ENCODE measurements around the gene OSBPL3.

OSBPL3 gene

DNA sequence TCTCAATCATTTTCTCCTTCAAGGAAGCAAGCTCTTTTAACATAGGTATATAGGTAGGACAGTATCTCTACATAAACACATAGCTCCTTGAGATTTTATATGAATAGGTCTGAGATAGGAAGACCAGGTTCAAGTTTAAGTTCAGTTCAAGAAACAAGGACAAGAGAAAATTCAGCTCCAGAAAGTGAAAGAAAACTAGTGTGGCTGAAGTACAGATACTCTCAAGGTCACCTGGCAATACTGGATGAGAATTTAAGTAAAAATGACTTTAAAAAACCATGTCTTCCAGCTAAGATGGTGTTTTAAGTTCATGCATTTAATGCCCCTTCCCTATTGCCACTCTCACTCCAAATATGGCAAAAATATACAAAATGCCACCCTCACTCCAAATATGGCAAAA, 91.3 kb downstream of the OSBPL3 start:
- DNase-seq: no peak

DNA sequence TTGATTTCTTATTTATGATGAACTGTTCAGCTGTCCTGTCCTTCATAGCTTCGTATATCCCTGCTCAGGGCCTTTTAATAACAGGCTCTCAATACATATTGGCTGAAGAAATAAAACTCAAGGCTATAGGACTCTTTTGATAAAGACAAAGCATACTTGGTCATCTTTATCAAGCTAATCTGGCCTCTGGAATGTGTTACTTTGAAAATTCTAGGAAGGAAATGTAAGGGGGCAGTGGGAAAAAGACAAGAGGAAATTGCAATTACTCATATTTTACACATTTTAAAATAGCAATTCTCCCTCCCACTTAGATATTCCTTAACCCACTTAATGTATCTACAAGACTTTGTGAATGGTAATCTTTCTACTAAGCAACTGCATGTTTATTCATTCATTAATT, 94.3 kb downstream of the OSBPL3 start:
- no peak for DNase-seq

DNA sequence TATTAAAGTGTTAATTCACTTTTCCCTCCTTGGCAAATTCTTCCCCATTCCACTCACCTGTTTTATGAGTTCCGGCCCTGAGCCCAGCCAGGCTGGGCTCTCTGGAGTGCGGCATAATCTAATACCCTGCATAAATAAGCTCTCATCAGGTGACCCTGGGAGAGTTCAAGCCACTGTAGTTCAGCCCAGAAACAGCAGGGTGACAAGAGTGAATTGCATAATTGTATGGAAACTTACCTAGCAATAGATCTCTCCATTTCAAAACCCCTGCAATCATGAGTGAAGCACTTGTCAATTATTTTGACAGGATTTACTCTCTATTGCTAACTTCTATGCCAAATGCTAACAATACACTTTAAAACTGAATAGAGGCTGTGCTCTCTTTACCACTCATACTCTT, 94.7 kb downstream of the OSBPL3 start:
- DNase-seq: no peak

DNA sequence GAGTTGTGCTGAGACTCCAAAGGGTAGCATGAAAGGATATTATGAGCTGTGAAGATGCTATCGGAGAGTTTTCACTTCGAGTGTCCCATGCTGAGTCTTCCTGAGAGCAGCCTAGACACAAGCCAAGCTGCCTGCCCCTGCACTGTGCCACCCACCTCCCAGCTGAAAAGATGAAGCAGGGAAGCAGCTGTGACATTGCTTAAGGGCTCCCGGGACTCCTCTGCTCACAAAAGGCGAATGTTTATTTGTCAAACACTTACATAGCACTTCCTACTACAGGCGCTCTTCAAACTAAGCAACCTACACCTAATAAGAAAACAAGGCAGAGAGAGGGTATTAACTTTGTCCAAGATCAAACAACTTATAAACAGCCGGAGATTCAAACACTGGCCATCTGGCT, 95.6 kb downstream of the OSBPL3 start:
- no peak for DNase-seq

DNA sequence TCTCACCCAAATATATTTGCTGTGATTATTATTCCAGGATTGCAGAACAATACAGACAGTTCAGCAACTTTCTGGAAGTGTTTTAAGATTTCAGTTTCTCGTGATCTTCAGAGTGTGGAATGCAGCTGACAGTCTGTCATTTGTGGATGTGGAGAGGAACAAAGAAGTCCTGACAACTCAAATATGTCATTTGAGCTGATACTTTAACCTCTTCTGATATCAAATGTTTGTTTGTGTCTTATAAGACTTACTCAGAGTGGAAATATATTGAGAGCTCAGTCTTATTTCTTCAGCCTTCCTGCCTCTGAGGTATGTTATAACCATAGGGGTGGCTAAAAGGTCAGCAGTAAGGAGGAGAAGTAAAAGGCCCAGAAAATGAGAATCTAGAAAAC, 96.4 kb downstream of the OSBPL3 start:
- DNase-seq: no peak

DNA sequence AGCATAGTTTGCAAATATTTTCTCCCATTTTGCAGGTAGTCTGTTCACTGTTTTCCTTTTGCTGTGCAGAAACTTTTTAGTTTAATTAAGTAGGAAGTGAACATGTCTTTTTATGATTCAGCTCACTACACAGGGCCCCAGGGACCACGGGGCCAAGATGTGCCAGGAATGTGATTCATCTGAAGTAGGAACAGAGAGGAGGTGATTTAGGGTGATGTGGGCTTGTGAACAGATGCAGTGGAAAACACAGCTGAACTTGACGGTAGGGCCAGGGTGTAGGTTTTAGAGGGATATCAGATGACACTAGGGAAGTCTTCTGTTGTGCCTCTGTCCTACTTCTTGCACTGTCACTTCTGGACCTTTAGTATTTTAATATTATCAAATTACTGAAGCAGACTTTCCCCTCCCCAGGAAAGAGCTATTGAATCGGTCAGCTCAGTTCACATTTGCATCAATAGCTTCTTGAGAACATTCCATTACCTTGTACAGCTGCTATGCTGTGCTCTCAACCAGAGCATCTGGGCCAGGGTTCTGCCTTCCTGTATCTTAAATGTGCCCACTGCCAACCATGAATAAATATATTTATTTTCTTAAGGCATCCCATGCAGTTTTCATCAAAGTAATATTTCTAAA, 96.9 kb downstream of the OSBPL3 start:
- no peak for DNase-seq

DNA sequence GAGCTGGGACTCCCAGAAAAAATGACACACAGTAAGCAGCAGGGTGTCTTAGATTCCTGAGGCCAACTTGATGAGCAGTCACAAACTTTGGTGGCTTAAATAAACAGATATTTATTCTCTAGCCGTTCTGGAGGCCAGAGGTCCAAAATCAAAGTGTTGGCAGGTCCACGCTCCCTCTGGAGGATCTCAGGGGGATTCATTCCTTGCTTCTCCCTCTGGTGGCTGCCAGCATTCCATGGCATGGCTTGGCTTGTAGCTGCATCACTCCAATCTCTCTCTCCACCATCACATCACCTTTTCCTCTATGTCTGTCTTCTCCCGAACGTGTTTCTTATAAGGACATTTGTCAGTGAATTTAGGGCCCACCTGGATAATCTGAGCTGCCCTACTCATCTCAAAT, 98.4 kb downstream of the OSBPL3 start:
- DNase-seq: no peak

DNA sequence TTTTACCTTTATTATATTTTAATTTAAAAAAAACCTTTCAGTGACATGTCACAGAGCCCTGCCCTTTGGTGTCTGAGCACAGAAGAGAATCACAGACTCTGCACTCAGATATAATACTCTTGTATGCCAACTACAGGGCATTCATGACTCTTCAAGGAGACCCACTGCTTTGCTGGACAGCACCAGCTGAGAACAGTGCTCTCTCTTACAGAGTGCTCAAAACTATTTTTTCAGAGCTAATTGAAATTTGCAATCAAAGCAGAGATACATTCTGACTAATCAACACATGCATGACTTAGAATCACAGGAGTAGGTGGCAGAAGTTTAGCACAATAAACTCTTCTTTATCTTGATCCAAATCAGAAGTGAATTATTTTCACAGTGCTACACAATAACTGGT, 99.1 kb downstream of the OSBPL3 start:
- DNase-seq: no peak

DNA sequence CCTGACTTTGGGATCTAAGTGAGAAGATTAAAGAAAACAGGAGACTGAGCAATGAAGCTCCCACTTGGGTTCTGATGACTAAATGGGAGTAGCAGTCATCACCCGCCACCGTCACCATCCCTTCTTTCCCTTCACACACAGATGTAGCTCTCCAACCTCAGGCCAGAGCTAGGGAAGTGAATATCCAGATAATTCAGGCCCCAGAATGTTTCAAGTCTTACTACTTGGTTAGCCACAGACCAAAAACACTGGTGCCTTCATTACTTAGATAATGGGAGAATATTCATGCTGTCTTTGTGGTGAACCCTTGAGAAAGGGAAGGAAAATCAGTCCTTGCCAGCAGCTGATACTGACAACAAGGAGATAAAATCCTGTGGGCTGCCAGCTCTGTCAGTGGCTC, 100.7 kb downstream of the OSBPL3 start:
- DNase-seq: no peak

DNA sequence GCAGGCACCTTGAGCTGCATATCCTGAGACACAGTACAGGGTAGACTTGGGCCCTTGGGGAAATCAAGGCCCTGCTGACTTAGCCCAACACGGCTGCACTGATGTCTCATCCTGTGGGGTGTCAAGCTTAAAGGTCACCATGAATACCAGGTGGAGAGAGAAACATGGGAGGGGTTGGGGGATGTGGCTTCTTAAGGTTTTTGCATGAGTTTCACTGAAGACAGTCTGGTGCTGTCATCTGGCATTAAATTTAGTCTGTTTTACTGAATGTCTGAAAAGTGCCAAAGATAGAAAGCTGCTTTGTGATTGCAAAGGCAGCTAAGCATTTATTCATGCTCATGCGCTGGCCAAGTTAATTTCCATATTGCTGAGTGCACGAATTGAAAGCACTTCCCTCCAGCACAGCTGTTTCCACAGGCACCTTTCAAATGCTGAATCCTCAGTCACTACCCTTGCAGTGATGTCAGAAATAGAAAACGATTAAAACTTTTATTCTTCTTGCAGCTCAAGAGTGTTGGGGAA, 102.1 kb downstream of the OSBPL3 start:
- no peak for DNase-seq

DNA sequence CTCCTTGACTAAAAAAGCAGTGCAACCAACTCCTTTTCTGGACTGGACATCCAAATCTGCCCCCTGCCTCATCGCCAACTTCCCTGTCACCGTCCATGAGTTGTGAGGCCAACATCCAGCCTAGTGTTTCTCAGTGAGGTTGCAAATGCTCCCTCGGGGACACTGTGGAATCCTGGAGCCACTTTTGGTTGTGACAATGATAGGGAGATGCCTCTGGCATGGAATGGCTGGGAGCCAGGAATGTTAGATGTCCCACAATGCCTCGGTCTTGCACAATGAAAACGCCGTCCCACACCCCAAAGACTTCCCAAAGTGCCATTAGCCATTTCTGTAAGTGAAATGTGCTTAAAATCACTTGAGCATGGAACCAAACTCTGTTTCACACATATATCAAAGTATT, 105.2 kb downstream of the OSBPL3 start:
- DNase-seq: no peak

DNA sequence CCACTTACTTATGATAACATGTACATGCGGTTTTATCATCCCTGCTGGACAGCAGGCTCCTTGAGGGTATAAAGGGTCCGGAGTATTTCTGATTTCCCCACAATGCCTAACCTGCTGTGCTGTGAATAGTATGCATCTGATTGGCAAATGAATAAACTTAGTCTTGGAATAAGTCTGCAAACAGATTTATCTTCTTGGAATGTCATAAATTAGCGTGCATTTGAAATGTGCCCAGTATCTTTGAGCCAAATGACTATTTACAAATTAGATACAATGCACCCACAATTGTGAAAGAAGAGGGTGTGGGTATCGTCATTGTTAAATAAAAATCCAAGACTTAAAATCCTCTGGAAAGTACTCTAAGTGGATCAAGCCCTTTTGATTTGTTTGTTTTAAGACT, 106.0 kb downstream of the OSBPL3 start:
- no peak for DNase-seq

DNA sequence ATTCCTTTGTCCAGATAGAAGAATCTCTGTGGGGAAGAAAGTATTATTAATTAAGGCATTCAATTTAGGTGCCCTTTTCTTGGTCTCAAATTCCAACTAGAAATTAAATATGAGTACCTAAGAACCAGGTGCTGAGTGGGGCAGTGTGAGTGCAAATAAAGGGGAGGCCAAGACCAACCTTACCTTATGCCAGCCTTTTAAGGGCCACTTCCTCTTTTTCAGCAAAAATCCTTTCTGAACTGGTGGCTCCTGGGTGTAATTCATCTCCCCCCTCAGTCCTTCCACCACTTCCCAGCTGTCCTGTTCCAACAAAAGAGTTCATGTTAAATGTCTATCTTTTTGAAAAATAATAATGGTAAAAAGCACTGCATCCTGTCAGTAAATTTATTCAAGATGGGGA, 108.2 kb downstream of the OSBPL3 start:
- DNase-seq: no peak

DNA sequence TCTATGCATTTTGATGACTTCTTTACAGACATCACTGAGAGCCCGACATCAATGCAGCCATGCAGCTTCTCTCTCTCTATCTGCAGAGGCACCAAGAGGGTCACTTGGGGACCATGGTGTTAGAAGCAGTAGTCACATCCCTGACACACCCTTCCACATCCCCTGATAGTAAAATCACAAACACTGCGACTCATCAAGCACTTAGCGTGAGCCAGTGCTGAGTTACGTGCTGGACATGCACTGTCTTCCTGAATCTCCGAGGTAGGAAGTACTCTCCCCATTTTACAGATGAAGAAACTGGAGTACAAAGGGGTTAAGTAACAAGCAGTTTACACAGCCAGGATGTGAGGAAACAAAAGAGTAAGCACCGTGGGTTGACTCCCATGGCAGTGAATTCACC, 109.2 kb downstream of the OSBPL3 start:
- DNase-seq: no peak

DNA sequence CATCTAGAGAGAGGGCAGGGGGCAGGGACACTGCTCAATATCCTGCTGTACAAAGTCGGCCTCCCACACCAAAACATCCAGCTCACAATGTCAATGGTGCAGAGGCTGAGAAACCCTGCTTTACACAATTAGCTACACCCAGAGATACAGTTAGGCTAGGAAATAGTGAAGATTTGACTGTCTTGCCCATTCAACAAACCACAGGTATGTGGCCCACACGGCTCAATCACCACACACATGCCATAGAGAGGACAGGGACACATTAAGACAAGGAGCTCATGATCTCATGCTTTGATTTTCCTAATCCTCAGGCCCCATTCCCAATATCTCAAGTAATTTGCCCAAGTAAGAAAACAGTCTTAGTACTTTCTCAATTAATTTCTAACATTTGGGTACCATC, 110.4 kb downstream of the OSBPL3 start:
- no peak for DNase-seq

DNA sequence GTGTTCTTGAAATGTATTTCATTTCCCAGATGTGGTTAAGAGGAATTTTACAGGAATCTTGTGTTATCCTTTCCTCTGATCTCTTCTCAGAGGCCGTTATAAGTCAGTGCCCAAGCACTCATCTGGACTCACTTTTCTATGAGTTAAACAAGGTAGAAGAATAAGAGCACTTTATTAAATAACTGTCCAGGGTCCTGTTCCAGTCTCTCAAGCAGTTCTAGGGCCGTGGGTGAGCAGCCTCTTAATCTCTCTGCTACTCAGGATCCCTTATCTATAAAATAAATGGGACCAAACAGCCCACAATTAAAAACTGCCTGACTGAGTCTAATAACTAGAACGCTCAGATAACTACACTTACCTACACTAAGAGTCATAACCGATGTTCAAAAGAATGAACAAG, 111.2 kb downstream of the OSBPL3 start:
- DNase-seq: no peak

DNA sequence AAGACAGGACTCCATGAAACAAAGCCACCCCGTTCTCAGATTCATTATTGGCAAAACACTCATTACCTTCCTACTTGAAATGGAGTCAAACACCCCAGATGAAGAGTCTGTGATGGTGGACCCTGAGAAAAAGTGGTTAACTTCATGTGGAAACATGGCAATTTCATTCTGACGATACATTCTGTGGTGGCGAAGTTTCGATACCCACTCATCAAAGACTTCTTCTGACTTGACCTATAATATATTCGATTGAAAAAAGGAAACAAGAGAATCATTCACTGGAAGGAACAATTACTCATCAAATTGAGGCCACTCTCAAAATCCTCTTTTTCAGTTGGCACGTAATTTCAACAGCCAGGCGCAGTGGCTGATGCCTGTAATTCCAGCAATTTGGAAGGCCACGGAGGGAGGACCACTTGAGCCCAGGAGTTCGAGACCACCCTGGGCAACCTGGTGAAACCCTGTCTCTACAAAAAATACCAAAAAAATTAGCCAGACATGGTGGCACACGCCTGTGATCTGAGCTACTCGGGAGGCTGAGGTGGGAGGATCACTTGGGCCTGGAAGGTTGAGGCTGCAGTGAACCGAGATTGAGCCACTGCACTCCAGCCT, 113.9 kb downstream of the OSBPL3 start:
- no peak for DNase-seq

DNA sequence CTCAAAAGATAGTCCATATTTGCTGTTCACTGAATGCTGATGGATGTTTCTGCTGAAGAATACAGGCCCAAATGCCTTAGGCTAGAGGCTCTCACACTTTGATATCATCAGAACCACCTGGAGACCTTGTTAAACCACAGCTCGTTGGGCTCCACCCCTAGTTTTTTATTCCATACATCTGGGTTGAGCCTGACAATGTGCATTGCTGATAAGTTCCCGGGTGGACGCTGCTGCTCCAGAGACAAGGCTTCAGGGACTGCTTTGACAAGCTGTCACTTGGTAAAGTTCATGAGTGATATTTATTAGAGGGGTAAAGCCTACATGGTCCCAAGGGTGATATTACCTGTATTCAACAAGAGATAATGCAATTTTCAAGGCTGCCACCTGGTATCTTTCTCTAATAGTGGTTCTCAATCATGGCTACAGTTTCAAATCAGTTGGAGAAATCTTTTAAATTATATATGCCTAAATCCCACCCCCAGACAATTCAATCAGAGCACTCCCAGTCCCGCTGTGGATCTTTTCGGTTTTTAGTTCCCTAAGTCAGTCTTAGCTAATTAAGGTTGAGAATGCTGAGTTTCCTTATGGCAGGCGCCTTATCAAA, 115.7 kb downstream of the OSBPL3 start:
- no peak for DNase-seq

DNA sequence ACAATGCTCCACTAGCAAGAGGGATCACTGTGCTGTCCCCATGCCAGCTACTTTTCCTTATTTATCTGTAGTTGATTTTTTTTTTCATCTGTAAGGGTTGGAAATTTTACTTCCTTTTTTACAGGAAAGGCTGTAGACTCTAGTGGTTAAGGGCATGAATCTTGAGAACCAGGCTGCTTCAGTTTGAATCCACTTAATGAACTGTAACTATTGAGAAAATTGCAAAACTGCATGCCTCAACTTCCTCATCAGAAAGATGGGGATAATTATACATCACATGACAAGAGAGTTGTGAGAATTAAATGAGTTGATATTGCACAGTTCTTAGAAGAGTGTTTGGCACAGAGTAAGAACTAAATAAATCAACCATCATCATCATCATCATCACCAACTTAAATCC, 116.4 kb downstream of the OSBPL3 start:
- no peak for DNase-seq

DNA sequence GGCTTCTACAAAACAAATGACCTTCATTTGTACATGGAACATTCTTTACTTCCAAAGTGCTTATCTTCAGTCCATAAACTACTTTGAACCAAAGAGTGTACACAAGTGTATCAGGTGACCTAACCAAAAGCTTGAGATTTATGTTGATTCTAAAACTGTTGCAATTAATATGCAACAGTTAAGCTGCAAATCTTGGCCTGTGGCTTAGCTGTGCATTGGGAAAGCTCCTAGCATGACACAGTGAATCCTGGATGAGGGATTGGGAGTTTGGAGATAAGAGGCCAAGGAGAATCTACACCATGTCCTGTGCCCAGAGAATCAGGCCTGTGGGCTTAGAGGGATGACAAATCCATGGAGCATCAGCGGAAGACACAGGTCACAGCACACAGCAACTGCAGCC, 117.5 kb downstream of the OSBPL3 start:
- DNase-seq: no peak

DNA sequence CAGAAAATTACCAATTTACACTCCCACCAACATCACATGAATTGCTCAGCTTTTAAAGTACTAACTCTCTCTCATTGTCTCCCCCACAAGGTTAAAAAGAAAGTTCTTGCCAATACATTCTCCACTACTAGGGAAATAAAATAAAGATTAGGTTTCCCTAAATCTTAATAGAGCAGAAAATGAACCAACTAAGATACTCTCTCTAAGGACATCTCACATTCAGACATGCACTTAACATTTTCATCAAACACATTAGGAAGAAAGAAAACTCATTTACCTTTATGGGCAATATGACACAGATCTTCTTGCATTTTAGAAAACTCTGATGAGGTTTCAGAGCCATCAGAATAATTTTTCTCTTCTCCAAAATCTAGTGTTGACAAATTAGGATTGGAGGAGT, 118.6 kb downstream of the OSBPL3 start:
- no peak for DNase-seq

DNA sequence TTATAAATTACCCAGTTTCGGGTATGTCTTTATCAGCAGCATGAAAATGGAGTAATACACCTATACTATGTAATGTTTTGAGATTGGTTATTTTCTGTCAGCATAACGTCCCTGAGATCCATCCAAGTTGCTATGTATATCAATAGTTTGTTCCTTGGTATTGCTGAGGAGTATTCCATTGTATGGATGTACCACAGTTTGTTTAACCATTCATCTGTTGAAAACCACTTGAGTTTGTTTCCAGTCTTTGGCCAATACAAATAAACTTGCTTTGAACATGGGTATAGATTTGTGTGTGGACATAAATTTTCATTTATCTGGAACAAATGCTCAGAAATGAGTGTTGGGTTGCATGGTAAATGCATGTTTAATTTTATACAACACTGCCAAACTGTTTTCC, 119.4 kb downstream of the OSBPL3 start:
- DNase-seq: no peak

DNA sequence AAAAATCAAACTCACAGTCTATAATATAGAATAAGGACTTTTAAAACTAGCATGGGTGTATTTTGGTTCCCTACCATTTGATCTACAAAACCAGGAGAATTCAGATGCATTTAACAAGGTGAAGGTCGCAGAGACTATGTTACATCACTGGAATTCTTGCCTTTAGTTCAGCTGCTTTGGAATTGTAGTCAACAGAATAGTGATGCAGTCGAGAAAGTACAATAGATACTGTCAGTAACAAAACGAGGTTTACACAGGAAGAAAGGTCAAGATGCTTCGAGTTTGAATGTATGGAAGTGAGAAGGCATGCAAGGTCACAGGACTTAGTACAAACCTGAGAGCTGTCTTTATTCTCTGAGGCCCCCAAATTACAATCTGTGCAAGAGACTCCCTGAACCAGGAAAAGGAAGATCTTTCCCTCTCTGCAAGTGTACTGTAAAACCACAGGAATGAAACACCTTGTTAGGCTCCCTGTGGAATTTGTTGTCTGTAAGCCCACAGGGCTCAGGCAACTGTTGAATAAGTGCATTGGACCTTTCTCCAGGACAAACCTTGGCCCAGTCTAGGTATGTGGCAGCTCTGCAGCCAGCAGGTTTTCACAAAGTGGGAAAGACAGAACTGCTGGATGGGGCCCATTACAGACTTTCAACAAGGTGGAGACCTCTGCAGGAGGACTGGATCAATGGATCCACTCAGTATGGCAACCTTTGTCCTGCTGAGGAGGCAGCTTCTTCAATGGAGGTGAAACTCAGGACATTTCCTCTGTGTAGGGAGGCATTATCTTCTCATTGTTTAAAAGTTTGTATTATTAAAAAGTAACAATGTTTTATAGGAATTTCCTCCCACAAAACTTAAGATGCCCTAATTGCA, 121.6 kb downstream of the OSBPL3 start:
- DNase-seq: no peak

DNA sequence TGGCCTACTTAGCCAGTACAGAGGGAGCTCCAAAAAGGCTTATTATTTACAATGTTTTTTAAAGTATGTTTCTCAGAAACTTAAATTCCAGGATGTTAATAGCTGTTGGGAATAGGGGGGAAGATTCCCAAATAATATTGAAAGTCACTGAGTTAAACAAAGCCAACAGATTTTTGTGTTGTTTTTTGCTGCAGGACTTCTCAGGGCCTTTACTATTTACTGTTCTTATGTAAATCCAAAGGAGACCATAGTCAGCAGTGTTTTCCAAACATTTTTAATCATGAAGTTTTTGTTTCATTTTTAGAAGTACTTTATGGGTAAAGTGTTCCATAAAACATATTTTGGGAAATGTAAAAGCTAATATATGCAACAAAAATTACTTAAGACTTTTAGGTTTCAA, 122.4 kb downstream of the OSBPL3 start:
- no peak for DNase-seq

Data from right forelimb (tissue), 1 donor.